HG03442 (cell line): ENCODE data around the gene CD99L2.

Experiments
- ATAC-seq: cut with Tn5 transposase; IDR thresholded peaks from one replicate; pipeline ENCODE4 v1.9.1; 2021; ENCODE audit warnings: mild to moderate bottlenecking, moderate library complexity; ENCODE audit not compliant: unreplicated experiment

The CD99L2 gene

GRCh38 chrX:150898343-150899190 is at the start of gene CD99L2:
Gene CD99L2, minus strand, starts transcription at chrX:150898668. Its CDS starts 80 bp downstream, at chrX:150898588.
- peak; percentile 86 for ATAC-seq

GRCh38 chrX:150944233-150944632 is 45.8 kb upstream of the CD99L2 start:
- no peak for ATAC-seq

- ATAC-seq: no peak
These were observed 44.6 kb upstream of the CD99L2 start for GRCh38 chrX:150942942-150943594.

GRCh38 chrX:150941580-150941979 is 43.1 kb upstream of the CD99L2 start:
- ATAC-seq: no peak

- no peak for ATAC-seq
These were observed 42.5 kb upstream of the CD99L2 start for GRCh38 chrX:150940844-150941495.

- ATAC-seq: no peak
These were observed 38.1 kb upstream of the CD99L2 start for GRCh38 chrX:150936556-150936955.

- no peak for ATAC-seq
These were observed 37.0 kb upstream of the CD99L2 start for GRCh38 chrX:150935467-150935866.

GRCh38 chrX:150934453-150934852 is 36.0 kb upstream of the CD99L2 start:
- no peak for ATAC-seq

GRCh38 chrX:150933945-150934350 is 35.5 kb upstream of the CD99L2 start:
- ATAC-seq: no peak

GRCh38 chrX:150929058-150929457 is 30.6 kb upstream of the CD99L2 start:
- no peak for ATAC-seq

GRCh38 chrX:150926791-150927190 is 28.3 kb upstream of the CD99L2 start:
- no peak for ATAC-seq

GRCh38 chrX:150926304-150926703 is 27.8 kb upstream of the CD99L2 start:
- no peak for ATAC-seq

GRCh38 chrX:150919401-150919800 is 20.9 kb upstream of the CD99L2 start:
- no peak for ATAC-seq

GRCh38 chrX:150913511-150913910 is 15.0 kb upstream of the CD99L2 start:
- no peak for ATAC-seq

GRCh38 chrX:150907474-150907873 is 9.0 kb upstream of the CD99L2 start:
- no peak for ATAC-seq

- no peak for ATAC-seq
These were observed 8.2 kb upstream of the CD99L2 start for GRCh38 chrX:150906694-150907093.

- ATAC-seq: no peak
These were observed 6.8 kb upstream of the CD99L2 start for GRCh38 chrX:150905293-150905692.

- no peak for ATAC-seq
These were observed 4.6 kb upstream of the CD99L2 start for GRCh38 chrX:150903110-150903508.

GRCh38 chrX:150902434-150903109 is 4.1 kb upstream of the CD99L2 start:
- no peak for ATAC-seq

GRCh38 chrX:150899191-150899757 is 806 bp upstream of the CD99L2 start:
- ATAC-seq: peak; percentile 41
